Stimulated activated CD4-positive, alpha-beta T cell treated with anti-CD3 and anti-CD28 coated beads, Interleukin-2, amount 100 ng/mL, for 24 hours (primary cell): ENCODE results near the gene FOXRED2.
"Not testable (repeated sequence)": the region's sequence is repeated elsewhere in the genome, so short reads cannot be mapped to it uniquely, and the experiment has no call there.

Experiments
- DNase-seq, 2 donors: peaks; one replicate each; pipeline ENCODE4 v3.0.0-alpha.2; 2020

Gene FOXRED2

GRCh38 chr22:36506637-36507517 is at the start of gene FOXRED2:
TSS of gene FOXRED2 (minus strand) at chr22:36507040. CDS start at chr22:36506422, 618 bp downstream.
- peak; percentile 89 to 91 for DNase-seq

GRCh38 chr22:36554098-36554497 is 47.3 kb upstream of the FOXRED2 start:
- no peak for DNase-seq

DNA sequence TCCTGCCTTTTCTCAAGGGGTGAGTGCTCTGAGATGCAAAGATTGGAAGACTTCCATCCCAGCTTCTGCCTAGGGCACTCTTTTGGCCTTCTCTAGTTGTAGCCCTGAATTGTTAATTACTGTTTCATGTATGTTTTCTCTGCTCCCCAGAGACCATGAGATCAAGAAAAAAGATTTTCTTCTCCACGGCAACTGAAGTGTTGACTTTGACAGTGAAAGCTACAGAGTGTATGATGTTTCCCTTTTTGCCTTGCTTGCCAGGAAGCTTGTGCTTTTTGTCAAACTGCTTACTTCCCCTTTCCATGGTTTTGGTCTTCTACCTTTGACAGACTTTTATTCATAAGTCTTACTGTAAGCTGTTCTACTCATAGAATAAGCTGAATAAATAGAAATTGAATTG is 45.4 kb upstream of the FOXRED2 start:
- no peak for DNase-seq

DNA sequence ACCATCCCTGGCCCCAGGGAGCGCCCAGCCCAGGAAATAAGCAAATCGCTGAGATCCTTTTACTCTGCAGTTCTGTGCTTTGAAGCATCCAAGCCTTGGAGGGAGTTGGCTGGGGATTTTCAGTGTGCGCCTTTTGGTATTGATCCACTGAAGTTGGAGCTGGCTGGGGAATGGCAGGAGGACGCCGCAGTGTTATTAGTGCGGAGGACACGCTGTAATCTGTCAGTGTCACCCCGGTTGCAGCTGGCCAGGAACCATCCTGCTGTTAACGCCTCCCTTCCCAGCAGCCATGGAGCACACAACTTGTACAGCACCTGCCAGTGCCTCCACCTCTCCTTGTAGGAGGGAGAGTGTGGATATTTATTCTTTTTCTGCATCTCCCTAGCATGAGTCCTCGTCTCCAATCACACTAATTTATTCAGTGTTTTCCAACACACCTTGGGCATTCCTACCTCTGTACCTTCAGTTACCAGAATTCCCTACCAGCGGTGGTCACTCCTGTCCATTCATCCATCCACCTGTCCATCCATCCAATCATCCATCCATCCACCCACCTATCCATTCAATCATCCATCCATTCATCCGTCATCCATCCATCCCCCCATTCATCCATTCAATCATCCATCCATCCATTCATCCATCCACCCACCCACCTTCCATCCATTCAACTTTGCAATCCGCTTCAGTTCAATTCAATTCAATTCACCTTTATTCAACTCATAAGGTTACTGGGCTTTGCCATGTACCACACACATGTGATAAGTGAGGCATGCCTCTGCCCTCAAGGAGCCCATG is 44.1 kb upstream of the FOXRED2 start:
- no peak for DNase-seq

DNA sequence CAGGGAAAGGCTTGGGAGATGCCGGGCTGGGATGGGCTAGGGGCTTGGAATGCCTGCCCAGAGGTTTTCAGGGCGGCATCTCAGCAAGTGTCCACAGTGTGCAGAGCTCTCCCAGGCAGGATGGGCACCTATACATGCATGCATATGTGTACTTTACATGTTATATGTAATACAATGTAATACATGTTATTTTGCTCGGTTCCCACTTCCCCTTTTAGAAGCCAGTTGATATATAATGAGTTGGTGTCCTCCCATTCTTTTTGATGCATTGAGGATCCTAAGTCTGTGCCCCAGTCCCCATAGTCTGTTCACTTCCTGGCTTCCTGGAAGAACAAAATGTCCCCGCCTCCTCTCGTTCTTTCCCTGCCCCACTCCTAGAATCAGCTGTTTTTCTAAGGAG is 42.2 kb upstream of the FOXRED2 start:
- DNase-seq: no peak

DNA sequence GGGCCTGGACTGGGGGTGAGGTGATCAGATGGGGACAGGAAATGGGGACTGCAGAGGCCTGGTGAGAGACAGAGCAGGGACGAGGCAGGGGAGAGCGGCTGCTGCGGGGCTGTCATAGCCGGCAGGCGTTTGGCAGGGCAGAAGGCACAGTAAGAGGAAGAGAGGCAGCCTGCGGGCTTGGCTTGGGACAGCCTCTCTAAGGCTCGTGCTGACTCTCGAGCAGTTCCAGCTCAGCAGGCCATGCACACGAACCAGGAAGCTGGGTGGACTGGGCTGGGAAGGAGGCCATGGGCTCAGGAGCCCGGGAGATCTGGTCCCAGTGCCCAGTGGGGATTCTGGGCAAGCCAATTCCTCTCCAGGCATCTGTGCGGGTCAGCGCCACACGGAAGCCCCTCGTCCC is 41.8 kb upstream of the FOXRED2 start:
- DNase-seq: no peak

GRCh38 chr22:36546932-36547331 is 40.1 kb upstream of the FOXRED2 start:
- no peak for DNase-seq

- DNase-seq: peak; percentile 41 to 48
Measured at GRCh38 chr22:36546092-36546804, 39.4 kb upstream of the FOXRED2 start.

GRCh38 chr22:36544107-36544620 is 37.3 kb upstream of the FOXRED2 start:
- no peak for DNase-seq

DNA sequence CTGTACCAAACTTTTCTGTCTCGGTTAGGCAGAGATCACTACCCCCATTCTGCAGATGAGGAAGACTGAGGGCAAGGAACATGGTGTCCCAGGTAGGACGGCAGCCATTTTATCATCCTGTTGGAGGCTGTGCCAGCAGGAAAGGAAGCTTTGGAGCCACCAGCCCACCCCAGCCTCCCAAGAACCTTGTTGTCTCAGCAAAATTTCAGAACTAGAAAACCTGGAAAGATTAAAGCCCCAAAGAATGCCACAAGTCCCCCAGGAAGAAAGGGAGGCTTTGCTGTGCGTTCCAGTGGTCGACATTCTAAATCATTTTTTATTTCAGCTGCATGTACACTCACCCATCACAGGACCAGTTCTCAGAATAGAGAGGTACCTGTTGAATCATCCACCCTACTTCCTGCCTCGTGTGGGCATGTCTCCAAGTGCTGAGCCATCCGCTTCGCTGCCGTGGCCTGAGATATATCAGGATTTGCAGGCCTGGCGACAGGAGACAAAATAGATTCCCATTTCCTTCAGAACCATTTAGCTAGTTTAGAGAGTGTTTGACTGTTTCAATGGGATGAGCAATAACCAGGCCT is 35.1 kb upstream of the FOXRED2 start:
- DNase-seq: peak; percentile 54 to 59

GRCh38 chr22:36540867-36541642 is 34.2 kb upstream of the FOXRED2 start:
- no peak for DNase-seq

- no peak for DNase-seq
Measured at GRCh38 chr22:36538529-36538928, 31.7 kb upstream of the FOXRED2 start.

DNA sequence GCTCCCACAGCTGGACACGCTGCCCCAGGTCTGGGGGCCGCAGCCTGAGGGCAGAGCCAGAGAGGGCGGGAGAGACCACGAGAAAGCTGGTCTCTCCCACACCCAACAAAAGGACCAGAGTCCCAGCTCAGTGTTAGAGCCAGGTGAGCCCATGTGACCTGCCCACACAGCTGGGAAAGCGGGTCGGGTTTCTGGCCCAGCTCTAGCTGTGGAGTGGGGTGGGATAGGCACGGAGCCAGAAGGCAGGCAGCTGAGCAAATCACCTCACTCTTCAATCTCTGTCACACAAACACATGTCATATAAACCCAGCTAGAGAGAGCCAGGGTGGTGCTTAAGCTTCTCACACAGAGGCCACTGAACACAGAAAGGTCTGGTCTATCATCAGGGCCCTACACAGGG is 29.9 kb upstream of the FOXRED2 start:
- DNase-seq: no peak

DNA sequence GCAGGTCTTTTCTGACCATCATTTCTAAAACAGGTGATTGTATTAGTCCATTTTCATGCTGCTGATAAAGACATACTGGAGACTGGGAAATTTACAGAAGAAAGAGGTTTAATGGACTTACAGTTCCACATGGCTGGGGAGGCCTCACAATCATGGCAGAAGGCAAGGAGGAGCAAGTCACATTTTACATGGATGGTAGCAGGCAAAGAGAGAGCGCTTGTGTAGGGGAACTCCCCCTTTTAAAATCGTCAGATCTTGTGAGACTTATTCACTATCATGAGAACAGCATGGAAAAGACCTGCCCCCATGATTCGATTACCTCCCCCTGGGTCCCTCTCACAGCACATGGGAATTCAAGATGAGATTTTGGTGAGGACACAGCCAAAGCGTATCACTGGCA is 26.5 kb upstream of the FOXRED2 start:
- not testable (repeated sequence) for DNase-seq

GRCh38 chr22:36532466-36532865 is 25.6 kb upstream of the FOXRED2 start:
- no peak for DNase-seq

GRCh38 chr22:36528795-36529751 is 22.2 kb upstream of the FOXRED2 start, which contains the start of gene EIF3D:
TSS of gene EIF3D (minus strand) at chr22:36529166. CDS start at chr22:36526121, 3,045 bp downstream.
- DNase-seq: peak; percentile 96 to 97

GRCh38 chr22:36528341-36528740 is 21.5 kb upstream of the FOXRED2 start:
- peak; percentile 18 to 38 for DNase-seq

DNA sequence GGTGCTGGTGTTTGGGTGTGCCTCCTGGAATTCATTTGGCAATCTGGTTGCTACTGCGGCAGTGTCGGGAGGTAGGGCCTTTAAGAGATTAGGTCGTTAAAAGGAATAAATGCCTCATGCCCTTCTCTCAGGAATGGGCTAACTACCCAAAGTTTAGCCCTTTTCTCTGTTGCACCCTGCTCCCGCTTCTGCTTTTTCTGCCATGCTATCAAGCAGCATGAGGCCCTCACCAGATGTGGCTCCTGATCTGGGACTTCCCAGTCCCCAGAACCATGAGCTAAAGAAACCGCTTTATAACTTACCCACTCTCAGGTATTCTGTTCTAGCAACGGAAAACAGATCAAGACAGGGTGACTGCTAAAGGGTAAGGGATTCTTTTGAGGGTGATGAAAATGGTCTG is 15.8 kb upstream of the FOXRED2 start:
- no peak for DNase-seq

GRCh38 chr22:36520423-36520822 is 13.6 kb upstream of the FOXRED2 start:
- no peak for DNase-seq

DNA sequence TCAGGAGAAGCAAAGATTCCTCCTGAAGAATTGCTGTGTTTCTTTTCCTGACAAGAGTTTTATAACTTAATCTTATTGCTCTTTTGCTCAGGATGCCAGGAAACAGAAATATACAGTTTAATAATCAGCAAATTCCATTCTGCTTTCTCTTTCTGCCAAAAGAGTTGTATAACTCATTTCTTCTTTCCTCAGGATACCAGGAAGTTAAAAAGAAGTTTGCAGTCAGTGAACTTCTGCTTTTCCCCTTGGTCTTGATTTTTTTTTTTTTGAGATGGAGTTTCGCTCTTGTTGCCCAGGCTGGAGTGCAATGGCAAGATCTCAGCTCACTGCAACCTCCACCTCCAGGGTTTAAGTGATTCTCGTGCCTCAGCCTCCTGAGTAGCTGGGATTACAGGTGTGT is 13.1 kb upstream of the FOXRED2 start:
- DNase-seq: not testable (repeated sequence)
